Measurements from ENCODE around the gene FAM89A. TPM values are rescaled to one million over a fixed set of nuclear protein-coding genes. Genes with fewer than 3 reads are reported as not detected.

The FAM89A gene
- 6.8 TPM for polyA plus RNA-seq (2013, experiment 1 of 2; ENCODE audit: insufficient read length)
- polyA plus RNA-seq (2013, experiment 2 of 2; ENCODE audit: insufficient read length), result 6.6 TPM

- DNase-seq, result peak; percentile 40
Measured at GRCh38 chr1:231040019-231040799, at the start of gene FAM89A. TSS of gene FAM89A (minus strand) at chr1:231040254. CDS start at chr1:231040211, 43 bp downstream.

- no peak for DNase-seq
Measured at GRCh38 chr1:231084353-231084752, 44.3 kb upstream of the FAM89A start.

GRCh38 chr1:231079163-231079562 is 39.1 kb upstream of the FAM89A start:
- DNase-seq, result no peak

- DNase-seq, result no peak
Measured at GRCh38 chr1:231078250-231078649, 38.2 kb upstream of the FAM89A start.

GRCh38 chr1:231076802-231077201 is 36.7 kb upstream of the FAM89A start:
- DNase-seq, result no peak

GRCh38 chr1:231075497-231075896 is 35.4 kb upstream of the FAM89A start:
- no peak for DNase-seq

- DNase-seq, result no peak
Measured at GRCh38 chr1:231075020-231075419, 35.0 kb upstream of the FAM89A start.

GRCh38 chr1:231074046-231074445 is 34.0 kb upstream of the FAM89A start:
- no peak for DNase-seq

- DNase-seq, result no peak
Measured at GRCh38 chr1:231073331-231073730, 33.3 kb upstream of the FAM89A start.

- DNase-seq, result no peak
Measured at GRCh38 chr1:231072502-231073094, 32.5 kb upstream of the FAM89A start.

GRCh38 chr1:231072041-231072440 is 32.0 kb upstream of the FAM89A start:
- no peak for DNase-seq

- no peak for DNase-seq
Measured at GRCh38 chr1:231070758-231071444, 30.8 kb upstream of the FAM89A start.

GRCh38 chr1:231069333-231069732 is 29.3 kb upstream of the FAM89A start:
- DNase-seq, result no peak

- DNase-seq, result no peak
Measured at GRCh38 chr1:231068762-231069161, 28.7 kb upstream of the FAM89A start.

- DNase-seq, result no peak
Measured at GRCh38 chr1:231065510-231066241, 25.6 kb upstream of the FAM89A start.

- DNase-seq, result no peak
Measured at GRCh38 chr1:231064418-231064817, 24.4 kb upstream of the FAM89A start.

- no peak for DNase-seq
Measured at GRCh38 chr1:231063331-231063730, 23.3 kb upstream of the FAM89A start.

- DNase-seq, result peak; percentile 62
Measured at GRCh38 chr1:231062500-231063270, 22.6 kb upstream of the FAM89A start.

- peak; percentile 12 for DNase-seq
Measured at GRCh38 chr1:231059566-231060193, 19.6 kb upstream of the FAM89A start.

GRCh38 chr1:231058416-231059109 is 18.5 kb upstream of the FAM89A start:
- DNase-seq, result no peak

- DNase-seq, result no peak
Measured at GRCh38 chr1:231057410-231057809, 17.4 kb upstream of the FAM89A start.

All from fibroblast of skin of abdomen (primary cell).